ENCODE results near the gene GLTP. TPM values are rescaled to one million over a fixed set of nuclear protein-coding genes. Genes with fewer than 3 reads are reported as not detected.

The GLTP gene
- total RNA-seq, 1 experiment from 2014 or later = 78.2 TPM

DNA sequence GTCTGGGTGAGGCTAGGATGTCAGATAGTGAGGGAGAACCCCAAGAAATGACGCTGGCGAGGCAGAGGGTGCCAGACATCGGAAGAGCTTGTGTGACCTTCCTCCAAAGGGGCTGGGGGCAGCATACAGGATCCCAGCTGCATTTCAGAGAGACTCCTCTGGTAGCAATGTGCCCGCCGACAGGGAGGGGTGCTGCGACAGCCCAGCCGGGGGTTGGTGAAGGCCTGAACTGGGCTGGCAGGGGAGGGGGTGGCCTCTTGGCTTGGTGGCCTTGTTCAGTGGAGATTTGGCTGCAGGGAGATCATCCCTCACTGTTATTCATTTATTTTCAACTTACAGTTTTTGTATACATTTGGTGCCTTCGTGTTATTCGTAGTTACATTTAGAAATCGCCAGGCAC is 25.0 kb upstream of the GLTP start:
- ATAC-seq = no peak

GRCh38 chr12:109902891-109903418 is 22.6 kb upstream of the GLTP start:
- Histone ChIP-seq H3K9me3 (ENCODE audit: low read length) (no peaks in the 10 kb centered on the region), H2AFZ (ENCODE audit: low read length) (no peak overlapping the region), H3K27ac (ENCODE audit: low read length) (no peak overlapping the region), H3K9ac (ENCODE audit: low read length) (no peak overlapping the region), H3K36me3 (ENCODE audit: low read depth, low read length) (peaks cover 44% of the 10 kb centered on the region), H3F3A (ENCODE audit: low read length, unreplicated experiment) (no peaks in the 10 kb centered on the region), H3K27me3 (ENCODE audit: low read length) (no peaks in the 10 kb centered on the region), H3K9me2 (replicated peaks; ENCODE audit: low read length) (no peaks in the 10 kb centered on the region), H3K4me2 (ENCODE audit: low read length) (no peak overlapping the region), H4K20me1 (ENCODE audit: low read length) (no peaks in the 10 kb centered on the region), H3K4me3 (ENCODE audit: low read length) (no peak overlapping the region), H3K4me1 (ENCODE audit: insufficient read depth, low read length) (peaks cover 11% of the 10 kb centered on the region), H3K79me2 (ENCODE audit: low read length) (peaks cover 34% of the 10 kb centered on the region)
- ChIA-PET POLR2A (ENCODE audit: unreplicated experiment) (no interaction called here), CTCF (no interaction called here)
- no TSS peak for BruUV-seq (replicated peaks)
- ATAC-seq (no peak), DNase-seq (no peak)
- TF ChIP-seq CTCF (conservative IDR thresholded peaks at IDR 0.05; ENCODE audit: low read depth, low read length) (no peak), EZH2 (IDR thresholded peaks at IDR 0.05; ENCODE audit: low read length, unreplicated experiment) (no peak), EZH2phosphoT487 (IDR thresholded peaks at IDR 0.05; ENCODE audit: borderline replicate concordance, low read length) (no peak)
- intact Hi-C loops (cut with micrococcal nuclease) = no loop called here

More for the DNA sequence above, 25.0 kb upstream of the GLTP start:
- Histone ChIP-seq H3K9me3 (ENCODE audit: low read length) (no peaks in the 10 kb centered on the region), H3K4me2 (ENCODE audit: low read length) (no peak overlapping the region), H3K27me3 (ENCODE audit: low read length) (no peaks in the 10 kb centered on the region), H3K4me1 (ENCODE audit: insufficient read depth, low read length) (peaks cover 5% of the 10 kb centered on the region), H3K27ac (ENCODE audit: low read length) (no peak overlapping the region), H2AFZ (ENCODE audit: low read length) (no peak overlapping the region), H3F3A (ENCODE audit: low read length, unreplicated experiment) (no peaks in the 10 kb centered on the region), H3K9ac (ENCODE audit: low read length) (no peak overlapping the region), H3K9me2 (replicated peaks; ENCODE audit: low read length) (no peaks in the 10 kb centered on the region), H3K4me3 (ENCODE audit: low read length) (no peak overlapping the region), H4K20me1 (ENCODE audit: low read length) (no peaks in the 10 kb centered on the region), H3K79me2 (ENCODE audit: low read length) (peaks cover 24% of the 10 kb centered on the region), H3K36me3 (ENCODE audit: low read depth, low read length) (peaks cover 65% of the 10 kb centered on the region)
- intact Hi-C loops (cut with micrococcal nuclease) = no loop called here
- no peak for DNase-seq
- POLR2A ChIA-PET (ENCODE audit: unreplicated experiment) = no interaction called here
- CTCF ChIA-PET = no interaction called here
- no TSS peak for BruUV-seq (replicated peaks)
- TF ChIP-seq EZH2phosphoT487 (IDR thresholded peaks at IDR 0.05; ENCODE audit: borderline replicate concordance, low read length) = no peak
- no peak for TF ChIP-seq CTCF (conservative IDR thresholded peaks at IDR 0.05; ENCODE audit: low read depth, low read length)
- TF ChIP-seq EZH2 (IDR thresholded peaks at IDR 0.05; ENCODE audit: low read length, unreplicated experiment) = no peak

All from PC-3 (cell line).